Peyer's patch (tissue), 4 donors: Measurements from ENCODE around the gene WNT9A. TPM values are rescaled to one million over a fixed set of nuclear protein-coding genes. Genes with fewer than 3 reads are reported as not detected.

ENCODE experiments used
- DNase-seq, 3 donors: peaks; one replicate each; pipeline ENCODE4 v3.0.0-alpha.2; 2017 to 2019
- H3K27ac ChIP-seq, 4 donors: fragments of 200-600 bp; sonication (generic); one replicate each; pipeline ENCODE4 v1.5.1; 2016 to 2019
- H3K27me3 ChIP-seq, 2 donors: fragments of 200-600 bp; sonication (generic); one replicate each; pipeline ENCODE4 v1.5.1; 2019
- H3K36me3 ChIP-seq, 3 donors: fragments of 200-600 bp; sonication (generic); one replicate each; pipeline ENCODE4 v1.5.1; 2016 to 2019
- H3K4me1 ChIP-seq, 4 donors: fragments of 200-600 bp; sonication (generic); one replicate each; pipeline ENCODE4 v1.5.1; 2016 to 2019
- H3K4me3 ChIP-seq, 4 donors: fragments of 200-600 bp; sonication (generic); 1 replicate in 3 of 4; 2 replicates in 1 of 4; pipeline ENCODE4 v1.5.1; 2016 to 2019; ENCODE audit warnings: mild to moderate bottlenecking in 1 of 4
- H3K9me3 ChIP-seq, 4 donors: fragments of 200-600 bp; sonication (generic); one replicate each; pipeline ENCODE4 v1.5.1; 2016 to 2019; ENCODE audit warnings: mild to moderate bottlenecking in 1 of 4
- POLR2A ChIP-seq, 2 donors: fragments of 450-650 bp; IDR thresholded peaks; one replicate each; pipeline ENCODE4 v1.5.1; 2017; ENCODE audit warnings: antibody characterized with exemption in 2 of 2, mild to moderate bottlenecking in 2 of 2, moderate library complexity in 2 of 2
- total RNA-seq, 4 donors: library from RNA; depleted of rRNA; stranded (reverse); fragments of >200 nt; gene quantifications; one replicate each; pipeline ENCODE4 v1.1.0, GENCODE V29; 2016
- TF ChIP-seq, protein P1 (sequence below), 6 experiments: fragments of 450-650 bp in 4 of 6; fragments of 200-600 bp in 2 of 6; sonication (generic) in 1 of 6; IDR thresholded peaks; one replicate each; pipeline ENCODE4 v1.5.1; 2017 to 2019; ENCODE audit warnings: antibody characterized with exemption in 6 of 6, mild to moderate bottlenecking in 3 of 6, moderate library complexity in 1 of 6

Gene WNT9A
- total RNA-seq, 4 donors from 2014 or later: 0.83 to 3.5 (median 2.6) TPM

DNA sequence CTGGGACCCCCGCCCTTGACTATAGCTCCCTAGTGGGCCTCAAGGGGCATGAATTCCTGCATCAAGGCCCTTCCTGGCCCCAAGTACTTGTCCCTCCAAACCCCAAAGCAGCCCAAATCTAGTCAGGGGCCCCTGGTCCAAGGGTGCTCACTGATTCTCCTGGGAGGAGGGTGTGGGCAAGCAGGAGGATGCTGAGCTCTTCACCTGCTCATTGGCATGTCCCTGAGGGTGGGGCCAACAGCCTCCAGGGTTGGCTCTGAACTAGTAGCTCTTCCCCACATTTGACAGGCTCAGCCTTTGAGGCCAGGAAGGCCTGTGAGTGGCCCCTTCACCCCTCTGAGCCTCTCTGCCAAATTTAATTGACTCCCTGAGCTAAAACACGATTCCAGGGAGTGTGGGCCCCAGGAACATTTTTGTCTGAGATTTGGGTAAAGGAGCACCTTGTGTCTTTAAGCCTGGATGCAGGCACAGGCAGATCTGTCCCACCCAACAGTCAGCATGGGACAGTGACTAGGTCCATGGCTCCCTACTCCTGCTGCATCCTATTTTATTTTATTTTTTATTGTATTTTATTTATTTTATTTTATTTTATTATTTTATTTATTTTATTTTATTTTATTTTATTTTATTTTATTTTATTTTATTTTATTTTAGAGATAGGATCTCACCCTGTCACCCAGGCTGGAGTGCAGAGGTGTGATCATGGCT, 11.0 kb upstream of the WNT9A start:
- no peaks in the 10 kb centered on the region for H3K36me3 ChIP-seq
- peak in 2 of 3 donors; percentile 15 to 24 for DNase-seq
- TF ChIP-seq POLR2A (IDR thresholded peaks at IDR 0.05): no peak
- TF ChIP-seq, protein P1, sequence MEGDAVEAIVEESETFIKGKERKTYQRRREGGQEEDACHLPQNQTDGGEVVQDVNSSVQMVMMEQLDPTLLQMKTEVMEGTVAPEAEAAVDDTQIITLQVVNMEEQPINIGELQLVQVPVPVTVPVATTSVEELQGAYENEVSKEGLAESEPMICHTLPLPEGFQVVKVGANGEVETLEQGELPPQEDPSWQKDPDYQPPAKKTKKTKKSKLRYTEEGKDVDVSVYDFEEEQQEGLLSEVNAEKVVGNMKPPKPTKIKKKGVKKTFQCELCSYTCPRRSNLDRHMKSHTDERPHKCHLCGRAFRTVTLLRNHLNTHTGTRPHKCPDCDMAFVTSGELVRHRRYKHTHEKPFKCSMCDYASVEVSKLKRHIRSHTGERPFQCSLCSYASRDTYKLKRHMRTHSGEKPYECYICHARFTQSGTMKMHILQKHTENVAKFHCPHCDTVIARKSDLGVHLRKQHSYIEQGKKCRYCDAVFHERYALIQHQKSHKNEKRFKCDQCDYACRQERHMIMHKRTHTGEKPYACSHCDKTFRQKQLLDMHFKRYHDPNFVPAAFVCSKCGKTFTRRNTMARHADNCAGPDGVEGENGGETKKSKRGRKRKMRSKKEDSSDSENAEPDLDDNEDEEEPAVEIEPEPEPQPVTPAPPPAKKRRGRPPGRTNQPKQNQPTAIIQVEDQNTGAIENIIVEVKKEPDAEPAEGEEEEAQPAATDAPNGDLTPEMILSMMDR (IDR thresholded peaks at IDR 0.05): no peak
- no peaks in the 10 kb centered on the region for H3K9me3 ChIP-seq
- H3K27me3 ChIP-seq: no peaks in the 10 kb centered on the region
- H3K4me3 ChIP-seq: no peak overlapping the region
- H3K27ac ChIP-seq: no peak overlapping the region
- H3K4me1 ChIP-seq: no peaks in the 10 kb centered on the region

- H3K27ac ChIP-seq: no peak overlapping the region
- H3K4me3 ChIP-seq: no peak overlapping the region
- DNase-seq: no peak
- H3K27me3 ChIP-seq: no peaks in the 10 kb centered on the region
- TF ChIP-seq POLR2A (IDR thresholded peaks at IDR 0.05): no peak
- TF ChIP-seq, protein P1 (IDR thresholded peaks at IDR 0.05): no peak
- no peaks in the 10 kb centered on the region for H3K9me3 ChIP-seq
- no peaks in the 10 kb centered on the region for H3K4me1 ChIP-seq
- H3K36me3 ChIP-seq: no peaks in the 10 kb centered on the region
Measured at GRCh38 chr1:227955808-227956207, 8.1 kb upstream of the WNT9A start.

GRCh38 chr1:227954163-227954850, 6.6 kb upstream of the WNT9A start:
- no peak overlapping the region for H3K4me3 ChIP-seq
- no peak for DNase-seq
- no peak for TF ChIP-seq POLR2A (IDR thresholded peaks at IDR 0.05)
- TF ChIP-seq, protein P1 (IDR thresholded peaks at IDR 0.05): no peak
- H3K36me3 ChIP-seq: no peaks in the 10 kb centered on the region
- H3K27me3 ChIP-seq: no peaks in the 10 kb centered on the region
- H3K4me1 ChIP-seq: no peaks in the 10 kb centered on the region
- H3K9me3 ChIP-seq: no peaks in the 10 kb centered on the region
- no peak overlapping the region for H3K27ac ChIP-seq

GRCh38 chr1:227953022-227953412, 5.3 kb upstream of the WNT9A start:
- Histone ChIP-seq H3K4me1 (peaks cover 0 to 8% (median 1%) of the 10 kb centered on the region in 4 donors), H3K9me3 (no peaks in the 10 kb centered on the region), H3K36me3 (no peaks in the 10 kb centered on the region), H3K27me3 (peaks cover 0 to 4% of the 10 kb centered on the region in 2 donors), H3K27ac (no peak overlapping the region), H3K4me3 (no peak overlapping the region)
- TF ChIP-seq, protein P1 (IDR thresholded peaks at IDR 0.05): no peak
- no peak for TF ChIP-seq POLR2A (IDR thresholded peaks at IDR 0.05)
- DNase-seq: no peak

GRCh38 chr1:227952374-227953021, 4.8 kb upstream of the WNT9A start:
- no peak for TF ChIP-seq POLR2A (IDR thresholded peaks at IDR 0.05)
- TF ChIP-seq, protein P1 (IDR thresholded peaks at IDR 0.05): no peak

More at GRCh38 chr1:227952374-227953021, 4.8 kb upstream of the WNT9A start:
- H3K27ac ChIP-seq: no peak overlapping the region
- no peaks in the 10 kb centered on the region for H3K36me3 ChIP-seq
- H3K9me3 ChIP-seq: no peaks in the 10 kb centered on the region
- DNase-seq: peak in 1 of 3 donors; percentile 45
- H3K4me3 ChIP-seq: no peak overlapping the region
- H3K4me1 ChIP-seq: peaks cover 0 to 8% (median 3%) of the 10 kb centered on the region in 4 donors
- H3K27me3 ChIP-seq: peaks cover 0 to 4% of the 10 kb centered on the region in 2 donors
